NCI-H1105 (cell line): ENCODE results near the gene WDR64.
A peak's percentile ranks its signal among the peaks of the same experiment; 100 is the strongest.
"Not testable (repeated sequence)": the region's sequence is repeated elsewhere in the genome, so short reads cannot be mapped to it uniquely, and the experiment has no call there.

Experiments
- DNase-seq: peaks from one replicate; lab custom pipeline; 2025; lab: John Stamatoyannopoulos, UW

Gene WDR64

GRCh38 chr1:241800640-241801039, 148.6 kb downstream of the WDR64 start:
- DNase-seq, result no peak

- no peak for DNase-seq
Measured at GRCh38 chr1:241802863-241803262, 150.8 kb downstream of the WDR64 start.

- DNase-seq, result not testable (repeated sequence)
Measured at GRCh38 chr1:241804706-241805105, 152.6 kb downstream of the WDR64 start.

GRCh38 chr1:241808265-241808664, 156.2 kb downstream of the WDR64 start:
- DNase-seq, result no peak

- DNase-seq, result no peak
Measured at GRCh38 chr1:241810769-241811405, 158.8 kb downstream of the WDR64 start.

GRCh38 chr1:241813768-241814320, 161.8 kb downstream of the WDR64 start:
- no peak for DNase-seq

GRCh38 chr1:241816008-241816407, 163.9 kb downstream of the WDR64 start:
- no peak for DNase-seq

DNA sequence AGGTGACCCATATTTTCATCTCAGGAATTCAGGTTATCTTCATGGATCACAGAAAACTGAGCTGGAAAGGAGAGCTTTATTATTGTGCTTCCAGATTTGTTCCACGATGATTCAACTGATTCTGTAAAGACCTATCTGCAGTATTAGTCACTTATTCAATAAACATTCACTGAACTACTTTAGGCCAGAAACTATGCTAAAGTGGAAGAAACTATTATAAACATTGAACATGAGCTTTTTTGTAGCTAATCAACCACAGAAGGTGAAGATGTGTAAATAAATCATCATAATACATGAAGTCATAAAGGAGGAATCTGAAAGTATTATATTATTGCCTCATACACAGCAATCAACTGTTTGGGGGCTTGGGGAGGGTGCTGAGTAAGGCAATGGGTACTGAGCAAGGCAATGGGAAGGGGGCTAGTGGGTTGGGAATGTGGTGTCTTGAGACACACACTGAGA, 165.3 kb downstream of the WDR64 start:
- DNase-seq, result no peak

DNA sequence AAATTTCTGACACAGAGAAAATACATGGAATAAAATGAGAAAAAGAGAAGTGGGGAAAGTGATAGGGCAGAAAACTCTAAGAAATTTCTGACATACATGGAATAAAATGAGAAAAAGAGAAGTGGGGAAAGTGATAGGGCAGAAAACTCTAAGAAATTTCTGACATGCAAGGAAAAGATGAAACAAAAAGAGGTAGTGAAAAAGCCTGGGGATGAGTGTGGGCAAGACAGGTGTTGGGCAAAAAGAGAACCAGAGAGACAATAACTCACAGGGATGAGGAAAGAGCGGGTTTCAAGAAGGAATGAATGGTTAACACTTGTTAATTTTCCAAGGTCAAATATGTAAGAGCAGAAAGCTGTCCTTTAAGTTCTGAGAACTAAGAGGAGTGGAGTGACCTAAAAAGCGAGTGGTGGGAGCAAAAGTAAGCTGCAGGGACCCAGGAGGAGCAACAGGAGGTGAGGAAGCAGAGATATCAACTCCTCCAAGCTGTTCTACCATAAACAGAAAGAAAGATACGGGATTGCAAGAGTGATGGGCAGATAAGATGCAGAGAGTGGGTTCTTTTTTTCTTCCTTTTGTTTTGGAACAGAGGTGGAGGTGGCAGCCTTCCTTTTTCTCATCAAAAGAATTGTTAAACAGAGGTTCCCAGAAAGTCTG, 166.0 kb downstream of the WDR64 start:
- DNase-seq, result no peak

- DNase-seq, result no peak
Measured at GRCh38 chr1:241819340-241819866, 167.3 kb downstream of the WDR64 start.

DNA sequence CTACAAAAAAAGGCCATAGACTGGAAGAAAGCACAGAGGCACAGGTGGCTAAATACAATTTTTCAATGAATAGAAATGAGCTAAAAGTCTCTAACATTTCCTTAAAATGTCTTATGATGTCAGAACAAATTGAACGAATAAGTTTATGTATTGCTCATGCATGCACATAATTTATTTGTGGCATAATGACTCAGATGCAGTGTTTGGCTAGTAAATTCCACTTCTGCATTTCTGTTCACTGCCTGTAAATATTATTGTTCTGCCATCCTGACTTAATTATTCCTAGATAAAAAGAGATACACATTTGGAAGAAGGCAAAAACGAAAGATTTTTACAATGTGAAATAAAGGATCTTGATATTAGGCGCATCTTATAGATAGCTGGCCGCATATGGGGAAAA, 169.3 kb downstream of the WDR64 start:
- no peak for DNase-seq

DNA sequence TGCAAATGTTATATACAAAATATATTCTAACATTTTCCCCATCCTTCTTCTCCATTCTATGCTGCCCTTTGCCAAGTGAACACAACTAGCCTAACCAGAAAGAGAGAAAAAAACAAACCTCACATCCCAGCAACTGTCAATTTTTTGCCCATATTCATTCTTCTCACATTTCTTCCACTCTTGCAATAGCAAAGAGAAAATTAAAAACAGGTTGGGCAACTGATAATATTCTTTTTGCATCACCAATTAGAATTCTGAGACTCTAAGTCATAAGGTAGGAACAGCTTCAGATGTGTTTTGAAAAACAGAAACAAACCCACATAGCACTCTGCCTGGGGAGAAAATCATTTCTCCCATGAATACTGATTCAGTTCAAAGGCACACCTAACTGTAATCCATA, 170.8 kb downstream of the WDR64 start:
- DNase-seq, result no peak

DNA sequence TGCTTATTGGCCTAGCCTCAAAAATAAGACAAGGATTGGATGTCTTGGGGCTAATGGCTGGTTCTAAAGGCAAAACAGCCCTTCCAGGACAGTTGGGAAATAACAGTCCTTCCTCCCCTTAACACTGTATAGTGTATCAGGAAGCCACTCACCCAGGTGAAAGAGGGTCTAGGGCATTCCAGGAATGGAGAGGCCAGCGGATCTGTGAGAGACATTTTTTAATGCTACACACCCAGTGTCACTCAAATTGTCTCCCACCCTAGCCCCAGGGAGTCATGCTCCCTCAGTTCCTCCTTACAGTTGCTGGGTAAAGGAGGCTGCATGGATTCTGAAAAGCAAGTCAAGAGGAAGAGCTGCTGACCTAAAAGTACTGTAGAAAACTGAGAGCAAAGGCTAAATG, 171.8 kb downstream of the WDR64 start:
- no peak for DNase-seq

- no peak for DNase-seq
Measured at GRCh38 chr1:241825581-241825980, 173.5 kb downstream of the WDR64 start.

DNA sequence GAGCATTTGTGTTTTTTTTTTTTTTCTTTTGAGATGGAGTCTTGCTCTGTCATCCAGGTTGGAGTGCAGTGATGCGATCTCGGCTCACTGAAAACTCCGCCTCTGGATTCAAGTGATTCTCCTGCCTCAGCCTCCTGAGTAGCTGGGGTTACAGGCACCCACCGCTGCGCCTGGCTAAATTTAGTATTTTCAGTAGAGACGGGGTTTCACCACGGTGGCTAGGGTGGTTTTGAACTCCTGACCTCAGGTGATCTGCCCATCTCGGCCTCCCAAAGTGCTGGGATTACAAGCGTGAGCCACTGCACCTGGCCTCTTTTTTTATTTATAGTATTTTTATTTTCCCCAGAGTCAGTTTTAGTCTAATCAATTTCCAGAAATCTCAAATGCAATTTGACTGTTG, 174.5 kb downstream of the WDR64 start:
- not testable (repeated sequence) for DNase-seq

- no peak for DNase-seq
Measured at GRCh38 chr1:241827264-241827663, 175.2 kb downstream of the WDR64 start.

- DNase-seq, result no peak
Measured at GRCh38 chr1:241828463-241829021, 176.5 kb downstream of the WDR64 start.

DNA sequence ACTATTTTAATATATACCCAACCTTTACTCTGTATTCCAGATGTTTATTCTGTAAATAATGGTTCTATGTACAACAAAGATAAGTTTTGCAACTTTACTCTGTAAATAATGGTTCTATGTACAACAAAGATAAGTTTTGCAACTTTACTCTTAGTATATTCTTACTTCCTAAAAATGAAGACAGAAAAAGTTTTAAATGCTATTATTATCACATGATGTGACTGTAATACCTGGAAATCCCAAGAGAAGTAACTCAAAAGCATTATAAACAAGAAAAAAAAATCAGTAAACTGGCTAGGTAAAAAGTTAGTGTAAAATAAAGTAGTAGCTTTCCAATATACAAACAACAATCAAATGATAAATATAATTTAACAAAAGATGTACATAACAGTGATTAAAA, 177.4 kb downstream of the WDR64 start:
- DNase-seq, result no peak

DNA sequence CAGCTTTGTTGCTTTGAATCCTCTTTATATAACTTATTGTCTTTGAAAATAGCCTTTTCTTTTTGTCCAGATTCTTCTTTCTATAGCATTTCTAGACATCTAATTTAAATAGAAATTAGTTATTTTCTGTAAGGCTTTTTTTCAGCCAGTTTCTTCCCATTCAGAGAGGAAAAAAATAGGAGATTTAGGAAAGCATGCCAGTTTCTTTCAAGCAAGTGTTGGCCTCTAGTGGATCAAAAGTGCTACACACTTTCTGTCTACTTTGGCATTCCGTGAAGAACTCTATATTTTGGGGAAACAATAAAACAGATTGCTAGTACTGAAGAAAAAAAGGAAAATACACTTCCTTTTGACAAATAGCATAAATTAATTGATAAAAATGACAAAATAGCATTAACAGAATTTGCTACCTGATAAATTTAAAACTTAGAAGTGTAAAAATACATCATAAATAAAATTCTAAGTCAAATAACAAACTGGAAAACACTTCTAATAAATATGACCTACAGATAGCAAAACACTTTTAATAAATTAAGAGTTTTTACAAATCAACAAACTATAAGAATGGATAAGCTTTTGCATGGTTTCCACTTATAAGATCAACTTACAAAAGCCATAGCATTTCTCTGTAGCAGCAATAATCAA, 182.8 kb downstream of the WDR64 start:
- DNase-seq, result peak; percentile 1

DNA sequence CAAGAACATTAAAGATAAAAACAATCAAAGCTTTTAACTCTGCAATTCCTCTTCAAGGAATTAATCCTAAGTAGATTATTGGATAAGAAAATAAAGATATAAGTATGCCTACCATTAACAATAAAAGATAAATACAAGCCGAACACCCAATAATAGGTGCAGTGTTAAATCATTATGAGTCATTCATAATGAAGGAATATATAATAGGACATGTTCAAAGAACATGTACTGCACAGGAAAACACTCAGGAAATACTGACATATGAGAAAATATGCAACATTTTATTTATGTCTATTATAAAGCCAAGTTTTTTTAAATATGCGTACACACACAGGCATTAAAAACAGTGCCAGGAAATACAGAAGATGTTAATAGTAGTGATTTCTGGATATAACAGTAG, 184.9 kb downstream of the WDR64 start:
- no peak for DNase-seq

DNA sequence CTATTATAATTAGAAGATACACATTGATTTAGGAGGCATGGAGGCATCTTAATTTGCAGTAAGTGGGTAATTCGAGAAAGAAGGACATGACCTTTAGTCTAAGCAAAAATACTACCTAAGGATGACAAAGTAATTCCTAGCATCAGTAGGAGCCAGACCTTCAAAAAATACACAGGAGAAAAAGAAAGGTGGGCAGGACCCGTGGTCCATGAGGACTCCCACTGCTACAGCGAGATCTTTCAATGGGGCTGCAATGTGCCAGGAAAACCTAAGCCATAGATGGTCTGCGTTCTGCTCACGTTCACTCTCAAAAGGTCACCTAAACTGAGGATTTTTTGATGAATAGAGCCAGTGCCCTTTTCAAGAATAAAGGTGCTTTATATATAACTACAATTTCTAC, 185.3 kb downstream of the WDR64 start:
- DNase-seq, result no peak

DNA sequence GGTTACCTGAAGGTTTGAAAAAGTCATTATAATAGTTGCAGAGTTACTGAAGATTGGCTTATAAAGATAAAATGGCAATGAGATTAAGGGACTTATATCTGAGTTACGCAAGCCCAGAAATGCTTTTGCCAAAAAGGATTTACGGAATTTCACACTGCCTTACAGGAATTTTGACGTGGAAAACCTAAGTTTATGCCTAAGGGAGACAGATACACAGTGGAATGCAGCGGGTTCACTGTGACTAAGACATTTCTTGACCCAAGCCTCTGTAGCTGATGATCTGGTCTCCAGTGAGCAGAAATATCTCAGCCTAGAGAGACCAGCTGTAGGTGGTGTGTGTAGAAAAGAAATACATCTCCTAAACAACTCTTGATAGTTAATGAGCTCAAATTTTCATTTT, 185.8 kb downstream of the WDR64 start:
- no peak for DNase-seq

DNA sequence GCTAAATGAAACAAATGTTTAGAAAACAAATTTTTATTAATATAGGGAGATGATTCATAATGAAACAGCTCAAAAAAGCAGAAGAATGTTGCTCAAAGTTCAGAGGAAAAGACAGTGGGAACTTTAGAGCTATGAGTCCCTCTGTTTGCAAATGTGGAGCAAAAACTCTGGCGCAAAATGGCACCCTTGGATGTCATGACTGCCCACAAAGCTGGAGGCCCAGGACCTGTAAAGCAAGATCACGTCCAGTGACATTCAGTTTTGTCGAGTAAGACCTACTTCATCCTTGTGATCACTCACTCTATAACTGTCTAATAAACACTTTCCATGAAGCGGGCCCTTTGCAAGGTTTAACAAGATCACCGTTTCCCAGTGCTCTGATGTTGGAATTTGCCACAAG, 186.8 kb downstream of the WDR64 start:
- DNase-seq, result no peak
